ENCODE results near the gene SRR.

GRCh38 chr17:2259769-2260536 lies 43.8 kb upstream of the SRR start:
- no peak for TF ChIP-seq CTCF (IDR thresholded peaks at IDR 0.05)
- TF ChIP-seq POLR2A (IDR thresholded peaks at IDR 0.05), result no peak
